ENCODE measurements around the gene CA12.

The CA12 gene

GRCh38 chr15:63385911-63386531 lies 4.4 kb upstream of the CA12 start:
- in situ Hi-C loops (cut with MboI; ENCODE audit: low sequenced_read_pairs, unreplicated experiment), result no loop called here
- no peak for DNase-seq (ENCODE audit: low spot score)
- no peak for TF ChIP-seq CTCF (IDR thresholded peaks at IDR 0.05; ENCODE audit: borderline replicate concordance, control extremely low read depth, extremely low read depth, insufficient read depth, missing control alignments)

GRCh38 chr15:63384906-63385305 lies 3.3 kb upstream of the CA12 start:
- TF ChIP-seq CTCF (IDR thresholded peaks at IDR 0.05; ENCODE audit: borderline replicate concordance, control extremely low read depth, extremely low read depth, insufficient read depth, missing control alignments), result no peak
- DNase-seq (ENCODE audit: low spot score), result no peak
- in situ Hi-C loops (cut with MboI; ENCODE audit: low sequenced_read_pairs, unreplicated experiment), result no loop called here

GRCh38 chr15:63382966-63383710 lies 1.5 kb upstream of the CA12 start:
- in situ Hi-C loops (cut with MboI; ENCODE audit: low sequenced_read_pairs, unreplicated experiment), result no loop called here
- TF ChIP-seq CTCF (IDR thresholded peaks at IDR 0.05; ENCODE audit: borderline replicate concordance, control extremely low read depth, extremely low read depth, insufficient read depth, missing control alignments), result no peak
- no peak for DNase-seq (ENCODE audit: low spot score)

- TF ChIP-seq CTCF (IDR thresholded peaks at IDR 0.05; ENCODE audit: borderline replicate concordance, control extremely low read depth, extremely low read depth, insufficient read depth, missing control alignments), result no peak
- in situ Hi-C loops (cut with MboI; ENCODE audit: low sequenced_read_pairs, unreplicated experiment), result no loop called here
- no peak for DNase-seq (ENCODE audit: low spot score)
These were observed 801 bp downstream of the CA12 start for GRCh38 chr15:63380808-63381282.

- TF ChIP-seq CTCF (IDR thresholded peaks at IDR 0.05; ENCODE audit: borderline replicate concordance, control extremely low read depth, extremely low read depth, insufficient read depth, missing control alignments), result no peak
- in situ Hi-C loops (cut with MboI; ENCODE audit: low sequenced_read_pairs, unreplicated experiment), result no loop called here
- no peak for DNase-seq (ENCODE audit: low spot score)
These were observed 1.4 kb downstream of the CA12 start for GRCh38 chr15:63380151-63380807.

- in situ Hi-C loops (cut with MboI; ENCODE audit: low sequenced_read_pairs, unreplicated experiment), result no loop called here
- no peak for TF ChIP-seq CTCF (IDR thresholded peaks at IDR 0.05; ENCODE audit: borderline replicate concordance, control extremely low read depth, extremely low read depth, insufficient read depth, missing control alignments)
- no peak for DNase-seq (ENCODE audit: low spot score)
These were observed 2.0 kb downstream of the CA12 start for GRCh38 chr15:63379492-63380150.

Data from GM13976 (cell line).